SK-N-MC (cell line): ENCODE results near the gene PNO1.

Experiments
- EZH2 ChIP-seq: fragments of 200-600 bp; sonication (generic); IDR thresholded peaks from one replicate; pipeline ENCODE4 v1.6.1; 2017; ENCODE audit warnings: antibody characterized with exemption
- POLR2AphosphoS5 ChIP-seq: IDR thresholded peaks from 2 replicates; pipeline ENCODE4 v1.6.1; 2012; ENCODE audit warnings: mild to moderate bottlenecking, low read depth, low read length, borderline replicate concordance

- TF ChIP-seq EZH2 (no peak), POLR2AphosphoS5 (no peak)
Observed at GRCh38 chr2:68163641-68164040, 6.0 kb downstream of the PNO1 start.
